ENCODE measurements around the gene THPO.

The THPO gene

GRCh38 chr3:184328516-184328915 is 49.5 kb downstream of the THPO start:
- DNase-seq, result no peak

GRCh38 chr3:184327171-184327570 is 50.8 kb downstream of the THPO start:
- no peak for DNase-seq

- no peak for DNase-seq
These were observed 52.2 kb downstream of the THPO start for GRCh38 chr3:184325715-184326369.

GRCh38 chr3:184325269-184325668 is 52.7 kb downstream of the THPO start:
- DNase-seq, result no peak

- no peak for DNase-seq
These were observed 54.3 kb downstream of the THPO start for GRCh38 chr3:184323696-184324095.

- DNase-seq, result no peak
These were observed 55.1 kb downstream of the THPO start for GRCh38 chr3:184322731-184323487.
